Ovary (tissue), 3 donors: ENCODE results near the gene MMP14.

ENCODE experiments used
- EP300 ChIP-seq: sonication (generic); formaldehyde crosslinking; IDR thresholded peaks from one replicate; pipeline ENCODE4 v1.6.1; 2017; ENCODE audit warnings: antibody characterized with exemption
- POLR2A ChIP-seq: fragments of 450-650 bp; IDR thresholded peaks from one replicate; pipeline ENCODE4 v1.6.1; 2017; ENCODE audit warnings: antibody characterized with exemption, mild to moderate bottlenecking, moderate library complexity
- TF ChIP-seq, protein P1 (sequence below), 3 donors: fragments of 450-650 bp in 2 of 3; fragments of 200-600 bp in 1 of 3; IDR thresholded peaks; one replicate each; pipeline versions ENCODE4 v1.5.1 to v1.8.0; 2016 to 2022; ENCODE audit warnings: antibody characterized with exemption in 3 of 3, mild to moderate bottlenecking in 1 of 3
- donor health status: DM: no; HTN: no; CAD: no.

DNA sequence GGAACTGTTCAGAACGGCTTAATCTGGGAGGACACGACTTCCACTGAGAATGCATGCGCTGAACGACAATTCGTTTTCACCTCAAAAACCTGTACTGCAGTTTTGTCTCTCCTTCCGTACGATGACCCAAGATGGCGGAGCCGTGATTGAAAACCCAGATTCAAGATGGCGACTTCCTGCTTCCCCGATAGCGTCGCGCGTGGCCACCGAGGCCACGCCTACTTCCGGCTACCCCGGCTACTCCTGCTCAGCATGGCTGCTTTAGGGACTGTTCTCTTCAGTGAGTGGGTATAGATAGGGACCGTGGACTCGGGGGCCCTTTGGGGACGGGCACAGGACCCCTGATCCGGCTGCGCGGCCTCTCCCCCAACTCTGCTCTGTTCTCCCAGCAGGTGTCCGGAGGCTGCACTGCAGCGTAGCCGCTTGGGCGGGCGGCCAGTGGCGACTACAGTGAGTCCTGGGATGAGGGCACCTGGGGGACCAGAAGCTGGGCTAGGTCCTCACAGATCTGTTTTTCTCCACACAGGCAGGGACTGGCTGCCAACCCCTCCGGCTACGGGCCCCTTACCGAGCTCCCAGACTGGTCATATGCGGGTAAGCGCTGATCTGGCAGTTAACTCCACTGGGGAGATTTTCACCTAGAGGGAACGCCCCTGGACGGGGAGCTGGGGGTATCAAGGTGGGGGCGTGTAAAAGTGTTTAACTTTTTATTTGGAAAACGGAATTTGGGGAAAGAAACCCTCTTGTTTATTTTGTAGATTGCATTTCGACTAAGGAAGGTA, 6.5 kb upstream of the MMP14 start, which contains the start of gene MRPL52:
- TF ChIP-seq EP300 (peak; percentile 24), POLR2A (no peak)
- TF ChIP-seq, protein P1, sequence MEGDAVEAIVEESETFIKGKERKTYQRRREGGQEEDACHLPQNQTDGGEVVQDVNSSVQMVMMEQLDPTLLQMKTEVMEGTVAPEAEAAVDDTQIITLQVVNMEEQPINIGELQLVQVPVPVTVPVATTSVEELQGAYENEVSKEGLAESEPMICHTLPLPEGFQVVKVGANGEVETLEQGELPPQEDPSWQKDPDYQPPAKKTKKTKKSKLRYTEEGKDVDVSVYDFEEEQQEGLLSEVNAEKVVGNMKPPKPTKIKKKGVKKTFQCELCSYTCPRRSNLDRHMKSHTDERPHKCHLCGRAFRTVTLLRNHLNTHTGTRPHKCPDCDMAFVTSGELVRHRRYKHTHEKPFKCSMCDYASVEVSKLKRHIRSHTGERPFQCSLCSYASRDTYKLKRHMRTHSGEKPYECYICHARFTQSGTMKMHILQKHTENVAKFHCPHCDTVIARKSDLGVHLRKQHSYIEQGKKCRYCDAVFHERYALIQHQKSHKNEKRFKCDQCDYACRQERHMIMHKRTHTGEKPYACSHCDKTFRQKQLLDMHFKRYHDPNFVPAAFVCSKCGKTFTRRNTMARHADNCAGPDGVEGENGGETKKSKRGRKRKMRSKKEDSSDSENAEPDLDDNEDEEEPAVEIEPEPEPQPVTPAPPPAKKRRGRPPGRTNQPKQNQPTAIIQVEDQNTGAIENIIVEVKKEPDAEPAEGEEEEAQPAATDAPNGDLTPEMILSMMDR (IDR thresholded peaks at IDR 0.05), result no peak
